OCI-LY7 (cell line): ENCODE data around the gene P3R3URF.

Source experiments
- CTCF ChIP-seq: fragments of 200-600 bp; sonication (generic); conservative IDR thresholded peaks from 2 replicates; pipeline ENCODE4 v1.5.1; 2014; ENCODE audit warnings: mild to moderate bottlenecking, antibody characterized with exemption, low read length, moderate library complexity, mixed read lengths
- EZH2phosphoT487 ChIP-seq: fragments of 200-600 bp; sonication (generic); IDR thresholded peaks from 2 replicates; pipeline ENCODE4 v1.6.1; 2018; ENCODE audit warnings: low read depth, borderline replicate concordance, mild to moderate bottlenecking, mixed run types, antibody characterized with exemption, low read length, moderate library complexity, mixed read lengths

- TF ChIP-seq CTCF (no peak), EZH2phosphoT487 (no peak)
Measured at GRCh38 chr1:46160212-46160611, 16.1 kb downstream of the P3R3URF start.
